ENCODE measurements around the gene OPRM1.

Gene OPRM1

GRCh38 chr6:154289818-154290508 lies 250.9 kb downstream of the OPRM1 start:
- DNase-seq = no peak

GRCh38 chr6:154292066-154292465 lies 253.0 kb downstream of the OPRM1 start:
- DNase-seq = no peak

- DNase-seq = peak; percentile 12 to 59 (median 57)
Measured at GRCh38 chr6:154292855-154293519, 253.9 kb downstream of the OPRM1 start.

DNA sequence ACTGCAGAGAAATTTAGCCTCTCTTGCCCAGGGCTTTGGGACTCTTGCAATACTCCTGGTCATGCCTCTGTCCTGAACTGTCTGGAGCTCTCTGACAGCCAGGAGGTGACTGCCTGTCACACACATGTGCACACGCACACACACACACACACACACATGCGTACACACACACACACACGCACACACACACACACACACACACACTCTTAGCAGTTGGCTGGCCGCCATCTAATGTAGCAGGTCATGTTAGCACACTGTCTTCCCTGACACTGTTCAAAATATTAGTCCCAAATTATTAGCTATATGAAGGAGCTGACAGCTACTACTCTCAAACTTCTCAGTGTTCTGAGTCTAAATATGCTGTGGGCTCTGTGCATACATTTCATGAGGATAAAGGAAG lies 256.7 kb downstream of the OPRM1 start:
- no peak for DNase-seq

Measured in suppressor macrophage treated with lipopolysaccharide for 1 hour (primary cell).